GM23338 (cell line): ENCODE results near the gene GDPD1. TPM values are rescaled to one million over a fixed set of nuclear protein-coding genes. Genes with fewer than 3 reads are reported as not detected.
A peak's percentile ranks its signal among the peaks of the same experiment; 100 is the strongest.

ENCODE experiments used
- ATAC-seq: fragments of 200-7000 bp; cut with Tn5 transposase; 3 replicates; pipeline ENCODE4 v1.9.1; 2020
- DNase-seq: peaks from one replicate; pipeline ENCODE4 v3.0.0-alpha.2; 2015; ENCODE audit warnings: low spot score
- H2AFZ ChIP-seq: fragments of 200-600 bp; sonication (generic); 2 replicates; pipeline ENCODE4 v1.8.0; 2016; ENCODE audit warnings: antibody characterized with exemption, mild to moderate bottlenecking, moderate library complexity
- H3F3A ChIP-seq: fragments of 200-600 bp; sonication (generic); replicated peaks from 2 replicates; pipeline ENCODE4 v1.8.0; 2017; ENCODE audit warnings: antibody characterized with exemption, mixed run types, low read depth
- H3K27ac ChIP-seq: fragments of 200-600 bp; sonication (generic); 2 replicates; pipeline ENCODE4 v1.6.1; 2016; ENCODE audit warnings: low read depth
- H3K27me3 ChIP-seq: fragments of 200-600 bp; sonication (generic); 2 replicates; pipeline ENCODE4 v1.8.0; 2016; ENCODE audit warnings: mild to moderate bottlenecking, mixed run types, moderate library complexity; ENCODE audit not compliant: insufficient read depth
- H3K36me3 ChIP-seq: fragments of 200-600 bp; sonication (generic); 2 replicates; pipeline ENCODE4 v1.8.0; 2016; ENCODE audit warnings: mild to moderate bottlenecking; ENCODE audit not compliant: insufficient read depth
- H3K4me1 ChIP-seq: fragments of 200-600 bp; sonication (generic); 2 replicates; pipeline ENCODE4 v1.8.0; 2016; ENCODE audit warnings: mild to moderate bottlenecking, moderate library complexity; ENCODE audit not compliant: insufficient read depth
- H3K4me2 ChIP-seq: fragments of 200-600 bp; sonication (generic); 2 replicates; pipeline ENCODE4 v1.7.1; 2017; ENCODE audit warnings: mixed run types
- H3K4me3 ChIP-seq: fragments of 200-600 bp; sonication (generic); 2 replicates; pipeline ENCODE4 v1.6.1; 2016; ENCODE audit warnings: mixed run types
- H3K79me2 ChIP-seq: fragments of 200-600 bp; sonication (generic); replicated peaks from 2 replicates; pipeline ENCODE4 v1.8.0; 2017; ENCODE audit warnings: mild to moderate bottlenecking; ENCODE audit not compliant: insufficient read depth
- H3K9me2 ChIP-seq: fragments of 200-600 bp; sonication (generic); 2 replicates; pipeline ENCODE4 v1.8.0; 2017; ENCODE audit not compliant: insufficient read depth
- H4K20me1 ChIP-seq: fragments of 200-600 bp; sonication (generic); replicated peaks from 2 replicates; pipeline ENCODE4 v1.8.0; 2017; ENCODE audit warnings: mild to moderate bottlenecking; ENCODE audit not compliant: insufficient read depth
- H3K27ac Mint-ChIP-seq: 2 replicates; pipeline ENCODE4 v1.8.0; 2020; ENCODE audit warnings: inconsistent platforms, mild to moderate bottlenecking, moderate library complexity, mixed read lengths
- H3K27me3 Mint-ChIP-seq: 3 replicates; pipeline ENCODE4 v1.8.0; 2022; ENCODE audit warnings: low read depth, mild to moderate bottlenecking, moderate library complexity, mixed read lengths, inconsistent platforms; ENCODE audit not compliant: insufficient read depth, poor library complexity
- H3K36me3 Mint-ChIP-seq: 3 replicates; pipeline ENCODE4 v1.8.0; 2021; ENCODE audit warnings: low read depth, mild to moderate bottlenecking, inconsistent platforms, moderate library complexity, mixed read lengths
- H3K4me1 Mint-ChIP-seq: 3 replicates; pipeline ENCODE4 v1.8.0; 2020; ENCODE audit warnings: mild to moderate bottlenecking, inconsistent platforms, mixed read lengths
- H3K4me3 Mint-ChIP-seq: 3 replicates; pipeline ENCODE4 v1.8.0; 2021; ENCODE audit warnings: moderate library complexity, mild to moderate bottlenecking, inconsistent platforms, mixed read lengths
- H3K9me3 Mint-ChIP-seq: 3 replicates; pipeline ENCODE4 v1.8.0; 2020; ENCODE audit warnings: moderate library complexity, mild to moderate bottlenecking, inconsistent platforms, mixed read lengths
- CREB1 ChIP-seq: fragments of 250-450 bp; sonication (Bioruptor Pico); IDR thresholded peaks from 2 replicates; pipeline ENCODE4 v1.5.0; 2020; ENCODE audit warnings: low read depth, mild to moderate bottlenecking, moderate library complexity
- EZH2 ChIP-seq: fragments of 200-600 bp; sonication (generic); IDR thresholded peaks from one replicate; pipeline ENCODE4 v1.8.0; 2017; ENCODE audit warnings: antibody characterized with exemption, mild to moderate bottlenecking, low read depth; ENCODE audit not compliant: unreplicated experiment
- JUNB ChIP-seq: IDR thresholded peaks from one replicate; pipeline ENCODE4 v1.6.1; 2016; ENCODE audit warnings: antibody characterized with exemption; ENCODE audit not compliant: unreplicated experiment
- NANOG ChIP-seq: IDR thresholded peaks from 2 replicates; pipeline ENCODE4 v1.6.1; 2016; ENCODE audit warnings: antibody characterized with exemption, borderline replicate concordance
- POLR2AphosphoS5 ChIP-seq: IDR thresholded peaks from 2 replicates; pipeline ENCODE4 v1.6.1; 2016; ENCODE audit warnings: antibody characterized with exemption, low read depth
- STAT1 ChIP-seq: IDR thresholded peaks from one replicate; pipeline ENCODE4 v1.6.1; 2016; ENCODE audit warnings: antibody characterized with exemption; ENCODE audit not compliant: unreplicated experiment
- ZNF114 ChIP-seq: fragments of 250-450 bp; sonication (Bioruptor Pico); IDR thresholded peaks from 2 replicates; pipeline ENCODE4 v1.5.0; 2020; ENCODE audit warnings: mild to moderate bottlenecking, moderate library complexity
- long read RNA-seq: library from polyadenylated mRNA; unstranded; transcript quantifications from one replicate; pipeline ENCODE4 v2.0.0, GENCODE V29; 2020; ENCODE audit not compliant: unreplicated experiment
- polyA plus RNA-seq: library from polyadenylated mRNA; unstranded; fragments of >200 nt; fragmentation: Nextera tagmentation; extraction: Ambion mirVana; gene quantifications from 2 replicates; pipeline ENCODE4 v1.2.1, GENCODE V29; 2016
- total RNA-seq: library from RNA; depleted of rRNA; stranded (reverse); fragments of >200 nt; shearing (Covaris generic); gene quantifications from 2 replicates; pipeline ENCODE4 v1.2.3, GENCODE V29; 2014; rRNA removed
- TF ChIP-seq, protein P1 (sequence below): IDR thresholded peaks from one replicate; pipeline ENCODE4 v1.6.1; 2018; ENCODE audit warnings: antibody characterized with exemption; ENCODE audit not compliant: unreplicated experiment
- TF ChIP-seq, protein P2 (sequence below): fragments of 250-450 bp; sonication (Bioruptor Pico); IDR thresholded peaks from 2 replicates; pipeline ENCODE4 v1.5.0; 2020; ENCODE audit warnings: mild to moderate bottlenecking, moderate library complexity
- TF ChIP-seq, protein P3 (sequence below), 2 experiments: fragments of 200-600 bp in 1 of 2; sonication (generic) in 1 of 2; conservative IDR thresholded peaks; 2 replicates each; pipeline versions ENCODE4 v1.5.1 to v1.6.1; 2016 to 2017; ENCODE audit warnings: antibody characterized with exemption in 2 of 2, low read depth in 2 of 2, mild to moderate bottlenecking in 2 of 2, moderate library complexity in 1 of 2

Gene GDPD1
- total RNA-seq = 6.8 and 8.1 TPM in 2 replicates
- polyA plus RNA-seq = 5.8 and 7.8 TPM in 2 replicates
- long read RNA-seq = 0 reads

DNA sequence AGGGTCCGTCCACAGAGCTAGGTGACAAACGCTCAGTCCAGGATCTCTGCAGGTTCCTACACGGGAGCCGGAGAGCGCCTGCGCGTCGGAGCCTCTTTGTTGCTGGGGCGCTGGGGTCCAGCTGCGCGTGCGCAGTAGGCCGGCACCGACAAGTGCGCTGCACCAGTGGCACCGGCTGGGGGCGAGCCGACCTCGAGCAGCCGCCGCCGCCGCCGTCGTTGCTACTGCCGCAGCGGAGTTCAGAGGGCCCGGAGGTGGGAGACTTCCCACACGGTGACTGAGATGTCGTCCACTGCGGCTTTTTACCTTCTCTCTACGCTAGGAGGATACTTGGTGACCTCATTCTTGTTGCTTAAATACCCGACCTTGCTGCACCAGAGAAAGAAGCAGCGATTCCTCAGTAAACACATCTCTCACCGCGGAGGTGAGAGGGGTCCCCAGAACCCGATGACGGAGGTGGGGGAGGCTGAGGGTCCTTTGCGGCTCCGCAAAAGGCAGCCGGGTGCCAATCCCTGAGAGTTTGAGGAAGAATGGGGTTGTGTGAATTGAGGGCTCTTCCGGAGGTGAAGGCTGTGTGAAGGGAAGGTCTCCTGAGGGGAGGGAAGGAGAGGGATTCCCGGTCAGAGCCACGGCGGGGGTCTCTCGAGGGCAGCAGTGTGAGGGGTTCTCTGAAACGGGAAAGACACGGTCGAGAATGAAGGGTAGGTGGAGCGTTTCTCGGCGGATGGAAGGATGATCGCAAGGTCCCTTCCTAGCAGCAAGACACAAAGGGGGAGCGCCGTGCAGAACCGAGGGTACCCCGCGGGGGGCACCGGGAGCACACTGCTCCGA is at the start of gene GDPD1:
GDPD1 (plus strand) TSS at position 184 of the 831 bp plus-strand sequence; CDS start at position 283, 99 bp downstream.
- H3K9me2 ChIP-seq = no peaks in the 10 kb centered on the region
- H3K9me3 Mint-ChIP-seq = no peaks in the 10 kb centered on the region
- peak within 1 kb of the TSS; percentile 87 for H3K4me2 ChIP-seq
- peak within 1 kb of the TSS; percentile 100 for H2AFZ ChIP-seq
- H3K27ac ChIP-seq = peak within 1 kb of the TSS; percentile 92
- H3K79me2 ChIP-seq = no peaks in the 10 kb centered on the region
- peak within 1 kb of the TSS; percentile 92 for H3K4me3 Mint-ChIP-seq
- no peaks in the 10 kb centered on the region for H4K20me1 ChIP-seq
- TF ChIP-seq JUNB = no peak
- peak; percentile 83 for TF ChIP-seq POLR2AphosphoS5
- TF ChIP-seq, protein P1, sequence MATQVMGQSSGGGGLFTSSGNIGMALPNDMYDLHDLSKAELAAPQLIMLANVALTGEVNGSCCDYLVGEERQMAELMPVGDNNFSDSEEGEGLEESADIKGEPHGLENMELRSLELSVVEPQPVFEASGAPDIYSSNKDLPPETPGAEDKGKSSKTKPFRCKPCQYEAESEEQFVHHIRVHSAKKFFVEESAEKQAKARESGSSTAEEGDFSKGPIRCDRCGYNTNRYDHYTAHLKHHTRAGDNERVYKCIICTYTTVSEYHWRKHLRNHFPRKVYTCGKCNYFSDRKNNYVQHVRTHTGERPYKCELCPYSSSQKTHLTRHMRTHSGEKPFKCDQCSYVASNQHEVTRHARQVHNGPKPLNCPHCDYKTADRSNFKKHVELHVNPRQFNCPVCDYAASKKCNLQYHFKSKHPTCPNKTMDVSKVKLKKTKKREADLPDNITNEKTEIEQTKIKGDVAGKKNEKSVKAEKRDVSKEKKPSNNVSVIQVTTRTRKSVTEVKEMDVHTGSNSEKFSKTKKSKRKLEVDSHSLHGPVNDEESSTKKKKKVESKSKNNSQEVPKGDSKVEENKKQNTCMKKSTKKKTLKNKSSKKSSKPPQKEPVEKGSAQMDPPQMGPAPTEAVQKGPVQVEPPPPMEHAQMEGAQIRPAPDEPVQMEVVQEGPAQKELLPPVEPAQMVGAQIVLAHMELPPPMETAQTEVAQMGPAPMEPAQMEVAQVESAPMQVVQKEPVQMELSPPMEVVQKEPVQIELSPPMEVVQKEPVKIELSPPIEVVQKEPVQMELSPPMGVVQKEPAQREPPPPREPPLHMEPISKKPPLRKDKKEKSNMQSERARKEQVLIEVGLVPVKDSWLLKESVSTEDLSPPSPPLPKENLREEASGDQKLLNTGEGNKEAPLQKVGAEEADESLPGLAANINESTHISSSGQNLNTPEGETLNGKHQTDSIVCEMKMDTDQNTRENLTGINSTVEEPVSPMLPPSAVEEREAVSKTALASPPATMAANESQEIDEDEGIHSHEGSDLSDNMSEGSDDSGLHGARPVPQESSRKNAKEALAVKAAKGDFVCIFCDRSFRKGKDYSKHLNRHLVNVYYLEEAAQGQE = no peak
- TF ChIP-seq, protein P2, sequence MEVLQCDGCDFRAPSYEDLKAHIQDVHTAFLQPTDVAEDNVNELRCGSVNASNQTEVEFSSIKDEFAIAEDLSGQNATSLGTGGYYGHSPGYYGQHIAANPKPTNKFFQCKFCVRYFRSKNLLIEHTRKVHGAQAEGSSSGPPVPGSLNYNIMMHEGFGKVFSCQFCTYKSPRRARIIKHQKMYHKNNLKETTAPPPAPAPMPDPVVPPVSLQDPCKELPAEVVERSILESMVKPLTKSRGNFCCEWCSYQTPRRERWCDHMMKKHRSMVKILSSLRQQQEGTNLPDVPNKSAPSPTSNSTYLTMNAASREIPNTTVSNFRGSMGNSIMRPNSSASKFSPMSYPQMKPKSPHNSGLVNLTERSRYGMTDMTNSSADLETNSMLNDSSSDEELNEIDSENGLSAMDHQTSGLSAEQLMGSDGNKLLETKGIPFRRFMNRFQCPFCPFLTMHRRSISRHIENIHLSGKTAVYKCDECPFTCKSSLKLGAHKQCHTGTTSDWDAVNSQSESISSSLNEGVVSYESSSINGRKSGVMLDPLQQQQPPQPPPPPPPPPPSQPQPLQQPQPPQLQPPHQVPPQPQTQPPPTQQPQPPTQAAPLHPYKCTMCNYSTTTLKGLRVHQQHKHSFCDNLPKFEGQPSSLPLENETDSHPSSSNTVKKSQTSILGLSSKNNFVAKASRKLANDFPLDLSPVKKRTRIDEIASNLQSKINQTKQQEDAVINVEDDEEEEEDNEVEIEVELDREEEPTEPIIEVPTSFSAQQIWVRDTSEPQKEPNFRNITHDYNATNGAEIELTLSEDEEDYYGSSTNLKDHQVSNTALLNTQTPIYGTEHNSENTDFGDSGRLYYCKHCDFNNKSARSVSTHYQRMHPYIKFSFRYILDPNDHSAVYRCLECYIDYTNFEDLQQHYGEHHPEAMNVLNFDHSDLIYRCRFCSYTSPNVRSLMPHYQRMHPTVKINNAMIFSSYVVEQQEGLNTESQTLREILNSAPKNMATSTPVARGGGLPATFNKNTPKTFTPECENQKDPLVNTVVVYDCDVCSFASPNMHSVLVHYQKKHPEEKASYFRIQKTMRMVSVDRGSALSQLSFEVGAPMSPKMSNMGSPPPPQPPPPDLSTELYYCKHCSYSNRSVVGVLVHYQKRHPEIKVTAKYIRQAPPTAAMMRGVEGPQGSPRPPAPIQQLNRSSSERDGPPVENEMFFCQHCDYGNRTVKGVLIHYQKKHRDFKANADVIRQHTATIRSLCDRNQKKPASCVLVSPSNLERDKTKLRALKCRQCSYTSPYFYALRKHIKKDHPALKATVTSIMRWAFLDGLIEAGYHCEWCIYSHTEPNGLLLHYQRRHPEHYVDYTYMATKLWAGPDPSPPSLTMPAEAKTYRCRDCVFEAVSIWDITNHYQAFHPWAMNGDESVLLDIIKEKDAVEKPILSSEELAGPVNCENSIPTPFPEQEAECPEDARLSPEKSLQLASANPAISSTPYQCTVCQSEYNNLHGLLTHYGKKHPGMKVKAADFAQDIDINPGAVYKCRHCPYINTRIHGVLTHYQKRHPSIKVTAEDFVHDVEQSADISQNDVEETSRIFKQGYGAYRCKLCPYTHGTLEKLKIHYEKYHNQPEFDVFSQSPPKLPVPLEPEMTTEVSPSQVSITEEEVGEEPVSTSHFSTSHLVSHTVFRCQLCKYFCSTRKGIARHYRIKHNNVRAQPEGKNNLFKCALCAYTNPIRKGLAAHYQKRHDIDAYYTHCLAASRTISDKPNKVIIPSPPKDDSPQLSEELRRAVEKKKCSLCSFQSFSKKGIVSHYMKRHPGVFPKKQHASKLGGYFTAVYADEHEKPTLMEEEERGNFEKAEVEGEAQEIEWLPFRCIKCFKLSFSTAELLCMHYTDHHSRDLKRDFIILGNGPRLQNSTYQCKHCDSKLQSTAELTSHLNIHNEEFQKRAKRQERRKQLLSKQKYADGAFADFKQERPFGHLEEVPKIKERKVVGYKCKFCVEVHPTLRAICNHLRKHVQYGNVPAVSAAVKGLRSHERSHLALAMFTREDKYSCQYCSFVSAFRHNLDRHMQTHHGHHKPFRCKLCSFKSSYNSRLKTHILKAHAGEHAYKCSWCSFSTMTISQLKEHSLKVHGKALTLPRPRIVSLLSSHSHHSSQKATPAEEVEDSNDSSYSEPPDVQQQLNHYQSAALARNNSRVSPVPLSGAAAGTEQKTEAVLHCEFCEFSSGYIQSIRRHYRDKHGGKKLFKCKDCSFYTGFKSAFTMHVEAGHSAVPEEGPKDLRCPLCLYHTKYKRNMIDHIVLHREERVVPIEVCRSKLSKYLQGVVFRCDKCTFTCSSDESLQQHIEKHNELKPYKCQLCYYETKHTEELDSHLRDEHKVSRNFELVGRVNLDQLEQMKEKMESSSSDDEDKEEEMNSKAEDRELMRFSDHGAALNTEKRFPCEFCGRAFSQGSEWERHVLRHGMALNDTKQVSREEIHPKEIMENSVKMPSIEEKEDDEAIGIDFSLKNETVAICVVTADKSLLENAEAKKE (CRISPR knock-in tag) = no peak
- TF ChIP-seq ZNF114 (CRISPR knock-in tag) = no peak
- TF ChIP-seq CREB1 = peak; percentile 46
- TF ChIP-seq, protein P3, sequence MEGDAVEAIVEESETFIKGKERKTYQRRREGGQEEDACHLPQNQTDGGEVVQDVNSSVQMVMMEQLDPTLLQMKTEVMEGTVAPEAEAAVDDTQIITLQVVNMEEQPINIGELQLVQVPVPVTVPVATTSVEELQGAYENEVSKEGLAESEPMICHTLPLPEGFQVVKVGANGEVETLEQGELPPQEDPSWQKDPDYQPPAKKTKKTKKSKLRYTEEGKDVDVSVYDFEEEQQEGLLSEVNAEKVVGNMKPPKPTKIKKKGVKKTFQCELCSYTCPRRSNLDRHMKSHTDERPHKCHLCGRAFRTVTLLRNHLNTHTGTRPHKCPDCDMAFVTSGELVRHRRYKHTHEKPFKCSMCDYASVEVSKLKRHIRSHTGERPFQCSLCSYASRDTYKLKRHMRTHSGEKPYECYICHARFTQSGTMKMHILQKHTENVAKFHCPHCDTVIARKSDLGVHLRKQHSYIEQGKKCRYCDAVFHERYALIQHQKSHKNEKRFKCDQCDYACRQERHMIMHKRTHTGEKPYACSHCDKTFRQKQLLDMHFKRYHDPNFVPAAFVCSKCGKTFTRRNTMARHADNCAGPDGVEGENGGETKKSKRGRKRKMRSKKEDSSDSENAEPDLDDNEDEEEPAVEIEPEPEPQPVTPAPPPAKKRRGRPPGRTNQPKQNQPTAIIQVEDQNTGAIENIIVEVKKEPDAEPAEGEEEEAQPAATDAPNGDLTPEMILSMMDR (conservative IDR thresholded peaks at IDR 0.05; ENCODE audit: low read depth in 2 of 2) = peak; percentile 44 to 71
- TF ChIP-seq EZH2 = peak; percentile 34
- TF ChIP-seq NANOG = no peak
- TF ChIP-seq STAT1 = no peak
- no peaks in the 10 kb centered on the region for H3K4me1 ChIP-seq
- peak within 1 kb of the TSS; percentile 89 for H3K27ac Mint-ChIP-seq
- H3K27me3 ChIP-seq = peaks cover 9% of the 10 kb centered on the region; the same call in 1 of the 2 replicates
- ATAC-seq (peak; percentile 96), DNase-seq (peak; percentile 98)
- H3K27me3 Mint-ChIP-seq = peaks cover 5% of the 10 kb centered on the region
- 0 out of 2 replicates have a peak, but pooled peaks cover 6% of the 10 kb centered on the region for H3F3A ChIP-seq
- H3K4me3 ChIP-seq = peak within 1 kb of the TSS; percentile 85
- H3K36me3 ChIP-seq = no peaks in the 10 kb centered on the region
- H3K36me3 Mint-ChIP-seq = no peaks in the 10 kb centered on the region
- peaks cover 6% of the 10 kb centered on the region; the same call in 2 of the 3 replicates for H3K4me1 Mint-ChIP-seq
